GM13976 (cell line): ENCODE data around the gene CDK7.

Experiments used
- DNase-seq: peaks from one replicate; pipeline ENCODE4 v3.0.0; 2012; ENCODE audit warnings: low spot score
- CTCF ChIP-seq: IDR thresholded peaks from 2 replicates; pipeline ENCODE4 v1.5.1; 2012; ENCODE audit warnings: borderline replicate concordance, mild to moderate bottlenecking; ENCODE audit not compliant: insufficient read depth; ENCODE audit errors: extremely low read depth, missing control alignments, control extremely low read depth
- in situ Hi-C: fragments of 300-500 bp; cut with MboI; formaldehyde crosslinking; loops from one replicate; pipeline ENCODE4 v1.12.0; 2022; ENCODE audit warnings: low sequenced_read_pairs, mixed read lengths, inconsistent platforms; ENCODE audit not compliant: unreplicated experiment

Gene CDK7

DNA sequence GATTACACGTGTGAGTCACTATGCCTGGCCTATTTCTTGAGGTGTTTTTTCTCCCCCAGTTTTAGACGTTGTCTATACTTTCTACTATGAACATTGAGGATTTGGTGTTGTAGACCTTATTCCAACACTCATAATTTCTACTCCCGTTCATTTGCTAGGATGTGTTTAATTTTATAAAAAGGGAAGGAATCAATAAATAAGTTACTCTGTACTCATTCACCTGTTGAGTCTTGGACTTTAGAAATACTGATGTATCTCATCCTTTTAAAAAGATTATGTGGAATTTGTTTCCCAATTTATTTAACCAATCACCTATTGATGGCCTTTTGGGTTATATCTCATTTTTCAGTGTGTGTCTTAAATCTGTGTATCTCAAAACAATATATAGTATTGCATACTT, 3.2 kb downstream of the CDK7 start:
- in situ Hi-C loops, result no loop called here
- no peak for TF ChIP-seq CTCF
- DNase-seq, result no peak

GRCh38 chr5:69238760-69239251, 4.1 kb downstream of the CDK7 start:
- no peak for DNase-seq
- in situ Hi-C loops, result no loop called here
- TF ChIP-seq CTCF, result no peak

- no peak for TF ChIP-seq CTCF
- in situ Hi-C loops, result no loop called here
- DNase-seq, result no peak
These were observed 7.7 kb downstream of the CDK7 start for GRCh38 chr5:69242215-69242927.

GRCh38 chr5:69245031-69245430, 10.3 kb downstream of the CDK7 start:
- no peak for TF ChIP-seq CTCF
- DNase-seq, result no peak
- in situ Hi-C loops, result no loop called here

DNA sequence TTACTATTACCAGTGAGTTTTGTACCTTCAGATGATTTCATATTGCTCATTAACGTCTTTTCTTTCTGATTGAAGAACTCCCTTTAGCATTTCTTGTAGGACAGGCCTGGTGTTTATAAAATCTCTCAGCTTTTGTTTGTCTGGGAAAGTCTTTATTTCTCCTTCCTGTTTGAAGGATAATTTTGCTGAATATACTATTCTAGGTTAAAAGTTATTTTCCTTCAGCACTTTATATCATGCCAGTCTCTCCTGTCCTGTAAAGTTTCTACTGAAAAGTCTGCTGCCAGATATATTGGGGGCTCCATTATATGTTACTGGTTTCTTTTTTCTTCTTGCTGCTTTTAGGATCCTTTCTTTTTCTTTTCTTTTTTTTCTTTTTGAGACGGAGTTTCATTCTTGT, 13.3 kb downstream of the CDK7 start:
- TF ChIP-seq CTCF, result no peak
- in situ Hi-C loops, result no loop called here
- DNase-seq, result no peak

DNA sequence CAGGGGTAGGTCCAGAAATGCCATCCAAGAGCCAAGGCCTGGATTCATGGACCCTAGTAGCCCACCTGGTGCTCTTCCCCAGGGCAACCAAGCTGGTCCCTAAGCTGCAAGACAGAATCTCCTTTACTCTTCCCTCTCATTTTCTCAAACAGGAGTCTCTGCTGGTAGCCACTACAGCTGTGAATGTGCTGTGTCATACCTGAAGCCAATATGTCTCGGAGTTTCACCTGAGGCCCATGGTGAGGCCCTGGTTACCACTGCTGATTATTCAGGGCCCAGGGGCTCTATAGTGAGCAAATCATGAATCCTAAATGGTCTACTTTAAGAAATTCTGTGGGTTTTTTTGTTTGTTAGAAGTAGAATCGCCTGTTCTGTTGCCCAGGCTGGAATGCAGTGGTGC, 15.9 kb downstream of the CDK7 start:
- in situ Hi-C loops, result no loop called here
- no peak for DNase-seq
- TF ChIP-seq CTCF, result no peak
